ENCODE measurements around the gene FIGNL2. TPM values are rescaled to one million over a fixed set of nuclear protein-coding genes. Genes with fewer than 3 reads are reported as not detected.

FIGNL2 gene
- total RNA-seq, 2 experiments from 2014 or later: 1.2 to 1.3 TPM

- Mint-ChIP-seq H3K27me3 (peaks cover 32% of the 10 kb centered on the region), H3K36me3 (ENCODE audit: low read depth) (no peaks in the 10 kb centered on the region), H3K27ac (no peak overlapping the region), H3K4me1 (ENCODE audit: low read depth) (peaks cover 13% of the 10 kb centered on the region), H3K4me3 (no peak overlapping the region), H3K9me3 (no peaks in the 10 kb centered on the region)
- DNase-seq: no peak
- Histone ChIP-seq H3K4me1 (ENCODE audit: insufficient read depth, low read length) (peaks cover 6% of the 10 kb centered on the region), H3K27ac (ENCODE audit: low read depth in 1 of 2, low read length in 2 of 2) (no peak overlapping the region), H3K27me3 (ENCODE audit: control insufficient read depth in 1 of 2, insufficient read depth in 2 of 2, low read length in 2 of 2) (no peaks in the 10 kb centered on the region), H3K9me3 (ENCODE audit: control insufficient read depth in 1 of 2, insufficient read depth in 1 of 2, low read length in 2 of 2) (no peaks in the 10 kb centered on the region), H3K4me3 (ENCODE audit: low read length) (no peak overlapping the region), H3K36me3 (ENCODE audit: insufficient read depth, low read length) (no peaks in the 10 kb centered on the region)
- ChIA-PET CTCF (no interaction called here), POLR2A (no interaction called here)
- no peak for TF ChIP-seq CTCF (IDR thresholded peaks at IDR 0.05)
- ATAC-seq (ENCODE audit: poor library complexity): no peak
- intact Hi-C loops (cut with DNase I, micrococcal nuclease): no loop called here
These were observed 7.3 kb upstream of the FIGNL2 start for GRCh38 chr12:51855586-51856428.

- no peaks in the 10 kb centered on the region for H3K9me3 Mint-ChIP-seq
- no peaks in the 10 kb centered on the region for H3K36me3 ChIP-seq (ENCODE audit: insufficient read depth, low read length)
- H3K27me3 ChIP-seq (ENCODE audit: control insufficient read depth in 1 of 2, insufficient read depth in 2 of 2, low read length in 2 of 2): peaks cover 4 to 7% of the 10 kb centered on the region in 2 experiments
- DNase-seq (no peak), ATAC-seq (ENCODE audit: poor library complexity) (no peak)
- no peaks in the 10 kb centered on the region for H3K36me3 Mint-ChIP-seq (ENCODE audit: low read depth)
- no peak for TF ChIP-seq CTCF (IDR thresholded peaks at IDR 0.05)
- intact Hi-C loops (cut with DNase I, micrococcal nuclease): no loop called here
- CTCF ChIA-PET: no interaction called here
- peaks cover 0 to 5% of the 10 kb centered on the region in 2 experiments for H3K9me3 ChIP-seq (ENCODE audit: control insufficient read depth in 1 of 2, insufficient read depth in 1 of 2, low read length in 2 of 2)
- peaks cover 31% of the 10 kb centered on the region for H3K27me3 Mint-ChIP-seq
- H3K4me3 ChIP-seq (ENCODE audit: low read length): no peak overlapping the region
- POLR2A ChIA-PET: no interaction called here
- H3K27ac ChIP-seq (ENCODE audit: low read depth in 1 of 2, low read length in 2 of 2): no peak overlapping the region
- H3K4me1 Mint-ChIP-seq (ENCODE audit: low read depth): peaks cover 20% of the 10 kb centered on the region
- peaks cover 20% of the 10 kb centered on the region for H3K4me1 ChIP-seq (ENCODE audit: insufficient read depth, low read length)
- no peak overlapping the region for H3K27ac Mint-ChIP-seq
- no peak overlapping the region for H3K4me3 Mint-ChIP-seq
These were observed 4.1 kb upstream of the FIGNL2 start for GRCh38 chr12:51852404-51853137.

GRCh38 chr12:51851413-51852124 is 3.1 kb upstream of the FIGNL2 start:
- peaks cover 9 to 16% of the 10 kb centered on the region in 2 experiments for H3K27me3 ChIP-seq (ENCODE audit: control insufficient read depth in 1 of 2, insufficient read depth in 2 of 2, low read length in 2 of 2)
- no peak overlapping the region for H3K27ac ChIP-seq (ENCODE audit: low read depth in 1 of 2, low read length in 2 of 2)
- peak in 2 of 14 experiments; percentile 38 to 49 for DNase-seq
- Mint-ChIP-seq H3K4me1 (ENCODE audit: low read depth) (peaks cover 25% of the 10 kb centered on the region), H3K4me3 (no peak overlapping the region), H3K9me3 (no peaks in the 10 kb centered on the region), H3K27ac (no peak overlapping the region), H3K36me3 (ENCODE audit: low read depth) (no peaks in the 10 kb centered on the region), H3K27me3 (peaks cover 28% of the 10 kb centered on the region)
- no peaks in the 10 kb centered on the region for H3K36me3 ChIP-seq (ENCODE audit: insufficient read depth, low read length)
- H3K4me3 ChIP-seq (ENCODE audit: low read length): no peak overlapping the region
- no peak for ATAC-seq (ENCODE audit: poor library complexity)
- intact Hi-C loops (cut with DNase I, micrococcal nuclease): no loop called here
- peaks cover 30% of the 10 kb centered on the region for H3K4me1 ChIP-seq (ENCODE audit: insufficient read depth, low read length)
- ChIA-PET POLR2A (no interaction called here), CTCF (no interaction called here)
- H3K9me3 ChIP-seq (ENCODE audit: control insufficient read depth in 1 of 2, insufficient read depth in 1 of 2, low read length in 2 of 2): peaks cover 0 to 7% of the 10 kb centered on the region in 2 experiments
- TF ChIP-seq CTCF (IDR thresholded peaks at IDR 0.05): no peak

All from CD4-positive, alpha-beta T cell (primary cell).